IPS-18a (cell line): ENCODE data around the gene INO80C.

Experiments used
- H3K27ac ChIP-seq: one replicate; pipeline ENCODE4 v1.5.1; 2013; ENCODE audit warnings: low read length
- H3K27me3 ChIP-seq: one replicate; pipeline ENCODE4 v1.6.1; 2013; ENCODE audit warnings: mild to moderate bottlenecking, low read length; ENCODE audit not compliant: control insufficient read depth, insufficient read depth
- H3K36me3 ChIP-seq: one replicate; pipeline ENCODE4 v1.6.1; 2013; ENCODE audit warnings: low read depth, low read length; ENCODE audit not compliant: control insufficient read depth
- H3K4me1 ChIP-seq: one replicate; pipeline ENCODE4 v1.6.1; 2013; ENCODE audit warnings: low read depth, low read length; ENCODE audit not compliant: control insufficient read depth
- H3K4me3 ChIP-seq: one replicate; pipeline ENCODE4 v1.5.1; 2013; ENCODE audit warnings: low read length
- H3K9ac ChIP-seq: one replicate; pipeline ENCODE4 v1.6.1; 2013; ENCODE audit warnings: mild to moderate bottlenecking, low read length, moderate library complexity
- H3K9me3 ChIP-seq: one replicate; pipeline ENCODE4 v1.6.1; 2013; ENCODE audit warnings: low read depth, low read length; ENCODE audit not compliant: control insufficient read depth

INO80C gene

DNA sequence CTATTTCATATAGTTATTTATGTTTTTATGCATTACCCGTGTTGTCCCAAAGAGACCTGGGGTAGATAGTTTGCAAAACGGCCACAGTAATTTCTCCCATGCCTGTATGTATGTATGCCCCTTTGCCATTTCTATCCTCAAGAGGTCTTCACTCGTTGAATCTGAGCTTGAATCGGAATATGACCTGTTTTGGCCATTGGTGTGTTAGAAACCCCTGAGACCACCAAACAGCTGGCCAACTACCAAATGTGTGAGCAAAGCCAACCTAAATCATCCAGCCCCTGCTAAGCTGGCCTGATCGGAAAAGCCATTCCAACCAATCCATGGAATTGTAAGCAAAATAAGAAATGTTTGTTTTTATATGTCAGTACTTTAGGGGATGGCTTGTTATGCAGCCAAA lies 23.4 kb upstream of the INO80C start:
- no peaks in the 10 kb centered on the region for H3K9me3 ChIP-seq
- no peak overlapping the region for H3K9ac ChIP-seq
- H3K27me3 ChIP-seq = no peaks in the 10 kb centered on the region
- H3K4me1 ChIP-seq = peaks cover 2% of the 10 kb centered on the region
- H3K36me3 ChIP-seq = no peaks in the 10 kb centered on the region
- no peak overlapping the region for H3K27ac ChIP-seq
- H3K4me3 ChIP-seq = no peak overlapping the region

GRCh38 chr18:35519148-35519899 lies 21.6 kb upstream of the INO80C start:
- H3K27ac ChIP-seq = no peak overlapping the region
- H3K9me3 ChIP-seq = no peaks in the 10 kb centered on the region
- H3K4me3 ChIP-seq = no peak overlapping the region
- peaks cover 6% of the 10 kb centered on the region for H3K4me1 ChIP-seq
- H3K27me3 ChIP-seq = no peaks in the 10 kb centered on the region
- H3K36me3 ChIP-seq = no peaks in the 10 kb centered on the region
- H3K9ac ChIP-seq = no peak overlapping the region

DNA sequence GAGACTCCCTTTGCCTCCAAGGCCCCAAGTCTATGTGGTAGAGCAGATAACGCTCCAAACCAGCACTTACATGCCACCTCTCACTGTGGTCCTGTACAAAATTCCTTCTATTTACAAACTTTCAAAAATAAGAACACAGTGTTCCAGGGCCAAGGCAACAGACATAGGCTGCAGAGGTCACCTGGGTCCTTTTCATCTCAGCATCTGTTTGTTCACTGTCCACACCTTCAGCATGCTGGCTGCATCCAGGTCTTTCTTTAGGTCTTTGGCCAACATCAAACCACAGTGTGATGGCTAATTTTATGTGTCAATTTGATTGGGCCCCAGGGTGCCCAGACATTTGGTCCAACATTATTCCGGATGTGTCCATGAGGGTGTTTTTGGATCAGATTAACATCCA lies 20.0 kb upstream of the INO80C start:
- Histone ChIP-seq H3K27ac (no peak overlapping the region), H3K27me3 (no peaks in the 10 kb centered on the region), H3K4me3 (no peak overlapping the region), H3K4me1 (peaks cover 6% of the 10 kb centered on the region), H3K9me3 (no peaks in the 10 kb centered on the region), H3K36me3 (no peaks in the 10 kb centered on the region), H3K9ac (no peak overlapping the region)

DNA sequence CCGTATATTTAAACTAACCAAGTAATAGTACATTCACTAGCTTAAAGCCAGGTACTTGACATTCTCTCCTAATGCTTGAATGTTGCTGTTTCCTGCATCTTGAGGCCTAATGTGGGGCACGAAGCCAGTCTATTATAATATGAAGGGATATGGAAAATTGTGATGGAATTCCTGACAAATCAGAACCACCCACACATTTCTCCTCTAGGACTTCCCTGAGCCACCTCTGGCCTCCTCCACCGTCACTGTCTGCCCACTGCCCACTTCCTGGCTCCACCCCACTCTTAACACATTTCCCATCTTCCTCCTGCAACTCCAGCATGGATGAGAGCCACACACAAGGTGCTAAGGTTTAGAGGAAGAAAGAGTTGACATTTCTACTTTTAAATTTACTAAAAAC lies 19.0 kb upstream of the INO80C start:
- no peak overlapping the region for H3K27ac ChIP-seq
- peaks cover 6% of the 10 kb centered on the region for H3K4me1 ChIP-seq
- H3K9me3 ChIP-seq = no peaks in the 10 kb centered on the region
- no peaks in the 10 kb centered on the region for H3K36me3 ChIP-seq
- H3K9ac ChIP-seq = no peak overlapping the region
- no peak overlapping the region for H3K4me3 ChIP-seq
- H3K27me3 ChIP-seq = no peaks in the 10 kb centered on the region

DNA sequence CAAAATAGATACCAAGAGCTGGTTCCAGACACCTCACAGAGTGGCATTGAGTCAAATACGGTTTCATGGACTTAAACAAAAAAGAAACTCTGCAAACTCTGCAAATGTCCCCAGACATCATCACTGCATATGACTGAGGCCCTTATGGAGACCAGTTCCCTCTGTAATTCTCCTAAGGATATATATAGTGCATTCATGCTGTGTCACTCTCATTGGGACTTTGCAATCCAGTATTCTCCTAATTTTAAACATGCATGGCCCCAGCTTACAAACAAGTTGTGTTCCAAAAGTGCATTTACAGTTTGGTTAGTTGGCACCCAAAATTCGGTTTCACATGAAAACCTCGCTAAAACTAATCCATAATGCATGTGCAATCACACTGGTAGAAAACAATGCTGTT lies 18.6 kb upstream of the INO80C start:
- H3K4me1 ChIP-seq = peaks cover 6% of the 10 kb centered on the region
- no peaks in the 10 kb centered on the region for H3K9me3 ChIP-seq
- H3K36me3 ChIP-seq = no peaks in the 10 kb centered on the region
- no peak overlapping the region for H3K4me3 ChIP-seq
- H3K27me3 ChIP-seq = no peaks in the 10 kb centered on the region
- H3K9ac ChIP-seq = no peak overlapping the region
- no peak overlapping the region for H3K27ac ChIP-seq

GRCh38 chr18:35515460-35516130 lies 17.8 kb upstream of the INO80C start:
- Histone ChIP-seq H3K27me3 (no peaks in the 10 kb centered on the region), H3K9ac (no peak overlapping the region), H3K4me3 (no peak overlapping the region), H3K27ac (no peak overlapping the region), H3K9me3 (no peaks in the 10 kb centered on the region), H3K4me1 (peaks cover 6% of the 10 kb centered on the region), H3K36me3 (no peaks in the 10 kb centered on the region)

DNA sequence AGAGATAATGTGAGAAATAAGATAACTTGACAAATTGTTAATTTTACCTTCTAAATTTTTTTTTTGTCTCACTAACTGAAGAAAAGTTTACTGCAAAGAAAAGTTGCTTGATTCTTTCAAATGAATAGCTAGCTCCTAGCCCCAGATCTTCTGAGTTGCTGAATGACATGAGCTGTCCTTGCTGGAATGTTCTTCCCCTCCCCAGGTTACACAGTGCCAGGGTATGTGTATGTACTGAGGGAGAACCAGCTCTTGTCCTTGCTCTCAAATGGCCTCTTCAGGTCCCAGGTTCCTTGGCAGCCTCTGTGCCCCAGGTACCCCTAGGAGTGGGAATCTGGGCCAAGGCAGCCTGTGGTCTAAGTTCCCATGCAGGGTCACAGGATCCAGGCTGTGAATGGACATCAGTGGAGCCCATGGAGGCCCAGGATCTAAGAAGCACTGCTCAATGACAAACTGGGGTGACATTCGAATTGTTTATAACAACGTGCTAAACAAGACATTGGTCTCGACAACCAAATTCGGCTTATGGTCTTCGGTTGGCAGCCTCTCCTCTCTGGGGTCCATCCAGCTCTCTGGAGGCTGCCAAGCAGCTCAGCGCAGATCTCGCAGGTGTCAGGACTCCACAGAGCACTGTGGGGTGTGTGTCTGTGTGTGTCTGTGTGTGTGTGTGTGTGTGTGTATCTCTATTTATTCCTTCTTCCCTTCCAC lies 17.1 kb upstream of the INO80C start:
- Histone ChIP-seq H3K36me3 (no peaks in the 10 kb centered on the region), H3K27me3 (no peaks in the 10 kb centered on the region), H3K9me3 (no peaks in the 10 kb centered on the region), H3K4me1 (peaks cover 6% of the 10 kb centered on the region), H3K9ac (no peak overlapping the region), H3K4me3 (no peak overlapping the region), H3K27ac (no peak overlapping the region)

- Histone ChIP-seq H3K4me1 (peaks cover 6% of the 10 kb centered on the region), H3K36me3 (no peaks in the 10 kb centered on the region), H3K27me3 (no peaks in the 10 kb centered on the region), H3K27ac (no peak overlapping the region), H3K9ac (no peak overlapping the region), H3K4me3 (no peak overlapping the region), H3K9me3 (no peaks in the 10 kb centered on the region)
Measured at GRCh38 chr18:35514283-35514682, 16.5 kb upstream of the INO80C start.

DNA sequence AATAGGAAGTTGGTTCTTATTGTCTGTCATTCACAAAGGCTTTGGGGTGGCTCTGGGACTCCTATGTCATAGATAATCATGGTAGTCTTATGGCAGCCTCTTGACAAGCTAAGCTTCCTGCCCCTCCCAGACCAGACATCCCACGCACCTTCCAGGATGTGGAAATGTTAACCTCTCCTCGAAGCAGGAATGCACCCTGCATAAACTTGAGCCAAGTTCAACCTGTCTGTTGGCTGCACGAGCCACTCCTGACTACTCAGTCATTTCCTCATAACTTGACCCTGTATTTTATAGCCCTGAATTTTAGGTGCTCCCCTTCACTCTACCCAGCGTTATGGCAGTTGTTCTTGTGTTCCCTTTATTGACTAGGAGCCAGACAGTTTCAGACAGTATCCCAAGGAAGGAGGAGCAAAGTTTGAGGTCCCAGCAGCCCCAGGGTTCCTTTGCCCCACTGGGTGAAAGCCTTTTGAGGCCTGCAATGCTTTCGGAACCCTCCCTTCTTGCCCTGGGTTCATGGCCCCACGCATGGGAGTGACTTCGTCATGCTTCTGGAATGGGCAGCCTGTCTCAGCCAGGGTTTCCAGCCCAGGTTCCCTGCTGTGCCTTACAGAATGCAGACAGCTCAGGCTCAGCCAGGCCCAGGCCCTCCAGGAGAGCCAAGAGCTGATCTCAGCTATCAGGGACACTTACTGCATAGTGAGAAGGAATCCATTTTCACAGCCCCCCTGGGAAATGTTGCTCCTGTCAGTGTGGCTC lies 15.6 kb upstream of the INO80C start:
- Histone ChIP-seq H3K27me3 (no peaks in the 10 kb centered on the region), H3K4me3 (no peak overlapping the region), H3K36me3 (no peaks in the 10 kb centered on the region), H3K9ac (no peak overlapping the region), H3K9me3 (no peaks in the 10 kb centered on the region), H3K27ac (no peak overlapping the region), H3K4me1 (peaks cover 14% of the 10 kb centered on the region)

- Histone ChIP-seq H3K9ac (no peak overlapping the region), H3K4me1 (peaks cover 18% of the 10 kb centered on the region), H3K27ac (no peak overlapping the region), H3K36me3 (no peaks in the 10 kb centered on the region), H3K27me3 (no peaks in the 10 kb centered on the region), H3K9me3 (no peaks in the 10 kb centered on the region), H3K4me3 (no peak overlapping the region)
Measured at GRCh38 chr18:35512761-35513160, 15.0 kb upstream of the INO80C start.

- Histone ChIP-seq H3K9me3 (no peaks in the 10 kb centered on the region), H3K4me1 (peaks cover 18% of the 10 kb centered on the region), H3K27me3 (no peaks in the 10 kb centered on the region), H3K4me3 (no peak overlapping the region), H3K9ac (no peak overlapping the region), H3K27ac (no peak overlapping the region), H3K36me3 (no peaks in the 10 kb centered on the region)
Measured at GRCh38 chr18:35511833-35512232, 14.1 kb upstream of the INO80C start.
